RWPE2 (cell line): Measurements from ENCODE around the gene NEBL.

Source experiments
- ATAC-seq: fragments of 200-7000 bp; cut with Tn5 transposase; 3 replicates; pipeline ENCODE4 v1.9.1; 2021; ENCODE audit warnings: low read depth
- DNase-seq: peaks from one replicate; pipeline ENCODE4 v3.0.0-alpha.2; 2020; ENCODE audit warnings: low spot score
- H3K27ac ChIP-seq: fragments of 450-650 bp; 2 replicates; pipeline ENCODE4 v1.5.1; 2017; ENCODE audit warnings: mild to moderate bottlenecking; ENCODE audit not compliant: poor library complexity, severe bottlenecking
- H3K27me3 ChIP-seq: fragments of 250-450 bp; sonication (Bioruptor Pico); 2 replicates; pipeline ENCODE4 v1.5.1; 2021; ENCODE audit warnings: mild to moderate bottlenecking, moderate library complexity; ENCODE audit not compliant: insufficient read depth, poor library complexity, severe bottlenecking
- H3K36me3 ChIP-seq: fragments of 250-450 bp; sonication (Bioruptor Pico); 2 replicates; pipeline ENCODE4 v1.5.1; 2020; ENCODE audit warnings: low read depth, mild to moderate bottlenecking, moderate library complexity
- H3K4me1 ChIP-seq: fragments of 250-450 bp; sonication (Bioruptor Pico); 2 replicates; pipeline ENCODE4 v1.5.1; 2021; ENCODE audit warnings: mild to moderate bottlenecking, moderate library complexity; ENCODE audit not compliant: insufficient read depth, poor library complexity, severe bottlenecking
- H3K4me3 ChIP-seq: fragments of 250-450 bp; sonication (Bioruptor Pico); 2 replicates; pipeline ENCODE4 v1.5.1; 2021; ENCODE audit warnings: mild to moderate bottlenecking, moderate library complexity; ENCODE audit not compliant: severe bottlenecking
- H3K9me3 ChIP-seq: fragments of 250-450 bp; sonication (Bioruptor Pico); 2 replicates; pipeline ENCODE4 v1.5.1; 2021; ENCODE audit warnings: mild to moderate bottlenecking, moderate library complexity; ENCODE audit not compliant: severe bottlenecking
- CTCF ChIP-seq: fragments of 450-650 bp; IDR thresholded peaks from one replicate; pipeline ENCODE4 v1.5.1; 2017; ENCODE audit warnings: mild to moderate bottlenecking, moderate library complexity; ENCODE audit not compliant: poor library complexity, severe bottlenecking

The NEBL gene

GRCh38 chr10:20778008-20778757 is 118.9 kb downstream of the NEBL start:
- H3K27ac ChIP-seq: no peak overlapping the region
- no peak for DNase-seq
- TF ChIP-seq CTCF: no peak
- H3K27me3 ChIP-seq: peaks cover 5% of the 10 kb centered on the region
- no peak for ATAC-seq
- no peaks in the 10 kb centered on the region for H3K36me3 ChIP-seq
- H3K4me3 ChIP-seq: no peak overlapping the region
- H3K9me3 ChIP-seq: no peaks in the 10 kb centered on the region
- H3K4me1 ChIP-seq: no peaks in the 10 kb centered on the region

- Histone ChIP-seq H3K36me3 (no peaks in the 10 kb centered on the region), H3K4me3 (no peak overlapping the region), H3K4me1 (no peaks in the 10 kb centered on the region), H3K9me3 (no peaks in the 10 kb centered on the region), H3K27ac (no peak overlapping the region), H3K27me3 (peaks cover 4% of the 10 kb centered on the region)
- ATAC-seq (no peak), DNase-seq (no peak)
- no peak for TF ChIP-seq CTCF
Observed at GRCh38 chr10:20776384-20777118, 120.6 kb downstream of the NEBL start.

DNA sequence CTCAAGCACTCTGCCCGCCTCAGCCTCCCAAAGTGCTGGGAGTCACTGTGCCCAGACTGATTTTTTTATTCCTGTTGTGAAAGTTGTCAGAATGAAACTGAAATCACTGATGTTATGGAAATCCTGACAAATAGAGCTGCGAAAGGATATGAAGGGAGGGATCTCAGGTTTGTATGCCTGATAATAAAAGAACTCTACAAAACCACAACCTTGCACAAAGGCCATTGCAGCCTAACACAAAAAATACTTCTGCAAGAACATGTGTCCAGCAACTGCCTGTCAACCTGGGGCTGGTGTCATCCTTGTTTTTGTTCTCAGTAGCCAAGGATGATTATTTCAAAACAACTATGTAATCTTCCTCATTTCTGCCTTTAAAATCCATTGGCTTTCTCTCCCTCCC is 126.1 kb downstream of the NEBL start:
- Histone ChIP-seq H3K36me3 (no peaks in the 10 kb centered on the region), H3K27me3 (no peaks in the 10 kb centered on the region), H3K27ac (no peak overlapping the region), H3K4me1 (no peaks in the 10 kb centered on the region), H3K9me3 (no peaks in the 10 kb centered on the region), H3K4me3 (no peak overlapping the region)
- no peak for ATAC-seq
- DNase-seq: no peak
- TF ChIP-seq CTCF: no peak

DNA sequence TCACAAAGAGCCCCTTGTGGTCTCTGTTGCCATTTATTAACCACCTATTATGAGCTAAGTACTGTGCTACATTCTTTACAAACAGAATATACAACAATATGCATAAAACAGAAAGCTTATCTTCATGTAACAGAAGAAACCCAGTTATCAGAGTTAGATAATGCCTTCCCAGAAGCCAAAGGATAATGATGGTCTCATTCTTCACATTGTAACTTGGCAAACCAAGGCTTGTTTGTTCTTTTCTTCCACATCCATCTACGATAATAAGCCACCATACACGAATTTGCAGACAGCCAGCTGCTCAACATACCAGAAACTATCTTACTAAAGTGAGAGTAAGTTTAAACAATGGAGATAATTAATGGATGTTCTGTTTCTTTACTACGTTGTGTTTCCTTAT is 127.6 kb downstream of the NEBL start:
- ATAC-seq (no peak), DNase-seq (no peak)
- Histone ChIP-seq H3K27ac (no peak overlapping the region), H3K27me3 (no peaks in the 10 kb centered on the region), H3K36me3 (no peaks in the 10 kb centered on the region), H3K9me3 (no peaks in the 10 kb centered on the region), H3K4me1 (no peaks in the 10 kb centered on the region), H3K4me3 (no peak overlapping the region)
- TF ChIP-seq CTCF: no peak

GRCh38 chr10:20768843-20769242 is 128.3 kb downstream of the NEBL start:
- Histone ChIP-seq H3K27me3 (no peaks in the 10 kb centered on the region), H3K4me1 (no peaks in the 10 kb centered on the region), H3K36me3 (no peaks in the 10 kb centered on the region), H3K27ac (no peak overlapping the region), H3K9me3 (no peaks in the 10 kb centered on the region), H3K4me3 (no peak overlapping the region)
- DNase-seq (no peak), ATAC-seq (no peak)
- TF ChIP-seq CTCF: peak; percentile 66
